NCI-H2227 treated with DMSO at 0.1 percent for 48 hours (cell line): ENCODE measurements around the gene ZBTB44.
"Not testable (repeated sequence)": the region's sequence is repeated elsewhere in the genome, so short reads cannot be mapped to it uniquely, and the experiment has no call there.

Experiments used
- DNase-seq: peaks from one replicate; lab custom pipeline; 2025; lab: John Stamatoyannopoulos, UW

Gene ZBTB44, protein sequence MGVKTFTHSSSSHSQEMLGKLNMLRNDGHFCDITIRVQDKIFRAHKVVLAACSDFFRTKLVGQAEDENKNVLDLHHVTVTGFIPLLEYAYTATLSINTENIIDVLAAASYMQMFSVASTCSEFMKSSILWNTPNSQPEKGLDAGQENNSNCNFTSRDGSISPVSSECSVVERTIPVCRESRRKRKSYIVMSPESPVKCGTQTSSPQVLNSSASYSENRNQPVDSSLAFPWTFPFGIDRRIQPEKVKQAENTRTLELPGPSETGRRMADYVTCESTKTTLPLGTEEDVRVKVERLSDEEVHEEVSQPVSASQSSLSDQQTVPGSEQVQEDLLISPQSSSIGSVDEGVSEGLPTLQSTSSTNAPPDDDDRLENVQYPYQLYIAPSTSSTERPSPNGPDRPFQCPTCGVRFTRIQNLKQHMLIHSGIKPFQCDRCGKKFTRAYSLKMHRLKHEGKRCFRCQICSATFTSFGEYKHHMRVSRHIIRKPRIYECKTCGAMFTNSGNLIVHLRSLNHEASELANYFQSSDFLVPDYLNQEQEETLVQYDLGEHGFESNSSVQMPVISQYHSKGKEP

DNA sequence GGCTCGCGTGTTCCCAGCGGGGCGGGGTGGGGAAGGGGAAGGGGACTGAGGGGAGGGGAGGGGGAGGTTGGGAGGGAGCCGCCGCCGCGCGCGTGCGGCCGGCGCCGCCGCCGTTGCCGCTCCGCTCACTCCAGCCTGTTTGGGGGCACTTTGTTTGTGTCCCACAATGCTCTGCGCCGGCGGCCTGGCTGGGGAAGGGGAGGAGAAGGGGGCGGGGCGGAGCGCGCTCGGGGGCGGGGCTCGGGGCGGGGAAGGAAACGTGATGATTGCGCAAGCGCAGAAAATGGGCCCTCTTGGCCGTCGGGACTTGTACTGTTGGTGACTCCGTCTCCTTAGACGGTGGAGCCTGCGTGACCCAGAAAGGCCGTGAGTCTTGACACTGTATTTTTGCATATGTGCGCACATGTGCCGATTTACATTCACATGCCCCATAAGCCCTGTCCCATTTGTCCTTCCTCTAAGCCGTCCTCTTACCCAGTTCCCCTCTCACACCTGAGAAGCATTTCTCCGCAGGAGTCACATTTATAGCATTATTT is at the start of gene ZBTB44:
Gene ZBTB44 (minus strand): TSS at position 168 of the 536 bp plus-strand sequence. CDS start 53,044 bp downstream, outside the sequence.
- peak; percentile 79 for DNase-seq

DNA sequence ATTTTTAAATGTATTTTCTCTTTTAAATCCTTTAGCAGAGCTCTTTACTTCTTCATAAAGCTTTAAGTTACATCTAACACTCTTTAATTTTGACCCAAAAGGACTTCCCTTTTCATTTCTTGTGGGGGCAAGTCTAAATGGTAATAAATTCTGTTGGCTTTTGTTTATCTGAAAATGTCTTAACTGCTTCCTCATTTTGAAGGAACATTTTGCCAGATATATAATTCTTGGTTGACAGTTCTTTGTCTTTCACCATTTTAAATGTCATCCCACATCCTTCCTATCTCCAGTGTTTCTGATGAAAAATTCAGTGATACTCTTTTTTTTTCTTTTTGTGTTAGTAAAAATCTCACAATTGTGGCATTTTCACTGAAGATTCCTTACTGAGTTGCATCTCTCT is 44.7 kb upstream of the ZBTB44 start:
- DNase-seq = no peak

DNA sequence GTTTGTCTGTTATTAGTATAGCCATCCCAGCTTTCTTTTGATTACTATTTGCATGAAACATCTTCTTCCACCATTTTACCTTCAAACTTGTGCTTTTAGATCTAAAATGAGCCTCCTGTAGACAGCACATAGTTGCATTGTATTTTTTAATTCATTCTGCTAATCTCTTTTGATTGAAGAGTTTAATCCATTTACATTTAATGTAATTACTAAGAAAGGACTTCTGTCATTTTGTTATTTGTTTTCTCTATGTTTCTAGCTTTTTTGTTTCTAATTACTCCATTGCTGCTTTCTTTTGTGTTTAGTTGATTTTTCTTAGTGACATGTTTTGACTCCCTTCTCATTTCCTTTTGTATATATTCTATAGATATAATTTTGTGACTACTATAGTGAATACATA is 43.7 kb upstream of the ZBTB44 start:
- DNase-seq = no peak

DNA sequence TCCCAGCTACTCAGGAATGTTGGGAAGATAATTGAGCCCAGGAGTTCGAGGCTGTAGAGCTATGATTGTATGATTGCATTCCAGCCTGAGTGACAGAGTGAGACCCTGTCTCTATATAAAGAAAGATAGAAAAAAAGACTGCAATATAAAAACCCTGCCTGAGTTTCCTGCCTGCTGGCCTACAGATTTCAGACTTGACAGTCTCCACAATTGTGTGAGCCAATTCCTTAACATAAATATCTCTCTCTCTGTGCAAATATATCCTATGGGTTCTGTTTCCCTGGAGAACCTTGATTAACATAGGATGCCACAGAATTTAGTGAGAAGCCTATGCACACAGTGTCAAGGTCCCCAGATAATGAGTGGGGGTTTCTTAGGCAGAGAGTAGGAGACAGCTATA is 32.5 kb upstream of the ZBTB44 start:
- no peak for DNase-seq

DNA sequence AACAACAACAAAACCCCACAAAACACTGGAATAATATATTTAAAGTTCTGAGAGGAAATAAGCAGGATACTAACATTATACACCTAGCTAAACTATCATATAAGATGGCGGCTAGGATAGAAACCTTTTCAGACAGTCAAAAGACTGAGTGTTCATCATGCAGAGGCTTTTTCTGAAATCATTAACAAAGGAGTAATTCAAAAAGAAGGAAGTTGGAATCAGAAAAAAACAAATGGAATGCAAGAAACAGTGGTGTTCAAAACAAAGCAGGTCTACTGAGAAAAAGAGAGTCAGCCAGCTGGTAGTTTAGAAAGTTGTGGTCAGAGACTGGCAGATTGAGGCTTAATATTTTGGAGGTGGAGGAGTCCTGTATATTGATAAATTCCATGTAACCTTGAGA is 30.1 kb upstream of the ZBTB44 start:
- no peak for DNase-seq

DNA sequence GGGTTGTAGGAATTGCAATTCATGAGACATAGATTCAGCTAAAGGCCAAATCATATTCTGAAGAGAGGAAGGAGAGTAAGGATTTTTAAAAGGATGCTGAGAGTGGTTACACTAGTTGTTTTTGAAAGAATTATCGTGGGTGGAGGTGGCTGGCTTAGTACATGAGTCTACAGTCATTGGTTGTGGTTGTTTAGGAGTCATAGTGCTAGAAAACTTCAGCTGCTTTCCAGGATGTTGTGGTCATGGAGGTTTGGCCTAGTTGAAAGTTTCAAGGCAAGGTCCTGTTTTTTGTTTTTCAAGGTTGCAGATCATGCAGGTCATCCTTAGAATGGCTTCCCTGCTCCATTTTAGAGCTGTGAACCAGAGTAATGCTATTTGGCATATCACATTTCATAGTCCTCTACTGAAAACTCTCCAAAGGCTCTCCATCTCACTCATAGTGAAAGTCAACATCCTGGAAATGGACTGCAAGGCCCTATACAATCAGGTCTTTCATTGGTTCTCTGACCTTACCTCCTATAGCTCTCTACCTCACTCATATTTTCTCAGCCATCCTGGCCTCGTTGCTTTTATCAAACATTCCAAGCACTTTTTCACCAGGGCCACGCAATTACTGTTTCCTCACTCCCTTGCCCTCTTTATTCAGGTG is 26.1 kb upstream of the ZBTB44 start:
- no peak for DNase-seq

DNA sequence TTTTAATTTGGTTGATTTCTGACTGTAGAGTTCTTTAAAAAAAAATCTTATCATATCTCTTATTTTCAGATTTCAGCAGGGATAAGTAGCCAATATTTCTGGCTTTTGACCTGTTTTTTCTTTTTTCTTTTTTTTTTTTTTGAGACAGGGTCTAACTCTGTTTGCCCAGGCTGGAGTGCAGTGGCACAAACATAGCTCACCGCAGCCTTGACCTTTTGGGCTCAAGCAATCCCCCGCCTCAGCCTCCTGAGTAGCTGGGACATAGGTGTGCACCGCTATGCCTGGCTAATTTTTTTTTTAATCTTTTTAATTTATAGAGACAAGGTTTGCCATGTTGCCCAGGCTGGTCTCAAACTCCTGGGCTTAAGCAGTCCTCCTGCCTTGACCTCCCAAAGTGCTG is 23.9 kb upstream of the ZBTB44 start:
- no peak for DNase-seq

DNA sequence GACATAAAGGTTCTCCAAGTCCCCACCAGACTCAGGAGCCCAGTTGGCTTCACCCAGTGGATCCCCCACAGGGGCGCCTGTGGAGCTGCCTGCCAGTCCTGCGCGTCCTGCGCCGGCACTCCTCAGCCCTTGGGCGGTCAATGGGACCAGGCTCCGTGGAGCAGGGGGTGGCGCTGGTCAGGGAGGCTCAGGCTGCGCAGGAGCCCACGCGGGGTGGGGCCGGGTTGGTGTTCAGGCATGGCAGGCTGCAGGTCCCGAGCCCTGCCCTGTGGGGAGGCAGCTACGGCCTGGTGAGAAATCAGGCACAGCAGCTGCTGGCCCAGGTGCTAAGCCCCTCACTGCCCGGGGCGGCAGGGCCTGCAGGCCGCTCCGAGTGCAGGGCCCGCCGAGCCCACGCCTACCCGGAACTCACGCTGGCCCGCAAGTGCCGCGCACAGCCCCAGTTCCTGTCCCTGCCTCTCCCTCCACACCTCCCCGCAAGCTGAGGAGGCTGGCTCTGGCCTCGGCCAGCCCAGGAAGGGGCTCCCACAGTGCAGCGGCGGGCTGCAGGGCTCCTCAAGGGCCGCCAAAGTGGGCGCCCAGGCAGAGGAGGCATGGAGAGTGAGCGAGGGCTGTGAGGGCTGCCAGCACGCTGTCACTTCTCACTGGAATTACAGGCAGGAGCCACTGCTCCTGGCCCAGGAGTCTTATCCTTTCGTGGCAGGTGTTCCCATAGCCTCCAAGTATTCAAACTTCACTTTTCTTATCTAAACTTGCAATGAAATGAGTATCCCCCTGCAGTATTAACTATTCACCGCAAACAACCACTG is 22.8 kb upstream of the ZBTB44 start:
- DNase-seq = no peak

DNA sequence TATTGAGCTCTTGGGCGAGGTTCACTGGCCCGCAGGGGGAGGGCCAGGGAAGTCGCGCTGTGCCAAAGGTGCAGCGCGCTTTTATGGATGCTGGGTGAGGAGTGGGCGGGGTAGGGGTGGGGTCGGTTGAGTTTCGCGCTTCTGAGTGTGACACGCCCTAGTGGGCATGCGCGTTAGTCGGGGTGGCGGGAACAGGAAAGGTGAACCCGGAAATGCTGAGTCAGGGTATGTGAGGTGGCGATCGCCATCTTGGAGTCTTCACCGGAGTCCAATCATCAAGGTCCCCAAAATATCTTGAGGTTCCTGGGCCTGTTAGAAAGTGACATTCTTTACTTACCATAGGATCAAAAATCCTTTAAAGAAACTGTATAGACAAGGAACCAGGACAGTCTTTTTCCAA is 16.7 kb upstream of the ZBTB44 start:
- not testable (repeated sequence) for DNase-seq

DNA sequence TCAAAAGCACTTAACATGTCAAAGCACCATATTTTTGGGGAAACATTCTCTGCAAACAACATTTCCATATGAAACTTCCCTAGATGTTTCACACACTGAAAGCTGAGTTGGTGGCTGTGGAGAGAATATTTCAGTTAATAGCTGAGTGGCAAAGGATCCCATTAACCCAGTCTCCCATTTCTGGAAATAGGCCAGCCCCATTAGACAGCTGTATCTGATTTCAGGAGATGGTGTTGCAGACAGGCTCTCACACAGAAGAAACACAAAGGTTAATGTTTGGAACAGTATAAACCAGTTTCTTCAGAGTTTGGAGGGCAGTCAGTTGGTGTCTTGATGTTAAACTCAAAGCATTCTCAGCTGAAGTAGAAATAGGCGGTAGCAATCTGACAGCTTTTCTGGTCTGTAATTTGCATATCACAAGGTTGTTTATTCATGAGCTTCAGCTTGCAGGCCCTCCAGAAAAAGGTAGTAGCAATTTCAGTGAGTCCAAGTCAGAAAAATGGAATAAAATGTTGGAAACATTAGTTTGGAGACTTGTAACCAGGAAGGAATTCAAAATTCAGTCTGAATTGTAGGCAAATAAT is 15.5 kb upstream of the ZBTB44 start:
- DNase-seq = peak; percentile 12

DNA sequence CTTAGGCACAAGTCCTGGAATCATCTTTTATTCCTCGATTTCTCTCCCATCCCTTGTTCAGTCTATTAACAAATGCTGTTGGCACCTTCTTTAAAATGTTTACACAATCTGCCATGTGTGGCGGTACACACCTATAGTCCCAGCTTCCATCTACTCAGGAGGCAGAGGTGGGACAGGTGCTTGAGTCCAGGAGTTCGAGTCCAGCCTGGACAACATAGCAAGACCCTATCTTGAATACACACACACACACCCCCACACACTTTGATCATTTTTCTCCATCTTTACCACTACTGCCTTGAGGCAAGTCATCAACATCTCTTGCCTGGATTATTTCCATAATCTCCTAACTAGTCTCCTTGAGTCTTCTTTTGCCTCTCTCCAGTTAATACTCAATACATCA is 13.7 kb upstream of the ZBTB44 start:
- DNase-seq = no peak

DNA sequence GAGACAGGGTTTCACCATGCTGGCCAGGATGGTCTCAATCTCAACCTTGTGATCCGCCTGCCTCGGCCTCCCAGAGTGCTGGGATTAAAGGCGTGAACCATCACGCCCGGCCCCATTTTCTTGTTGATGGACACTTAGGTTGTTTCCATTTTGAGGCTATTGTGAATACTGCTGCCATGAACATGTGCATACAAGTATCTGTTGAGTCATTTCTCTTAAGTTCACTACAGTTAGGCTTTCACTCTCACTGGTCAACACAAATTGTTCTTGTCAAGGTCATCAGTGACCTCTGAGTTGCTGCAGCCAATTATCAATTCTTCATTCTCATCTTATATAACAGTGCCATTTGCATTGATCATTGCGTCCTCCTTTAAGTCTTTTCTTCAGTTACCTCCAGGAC is 13.0 kb upstream of the ZBTB44 start:
- no peak for DNase-seq

DNA sequence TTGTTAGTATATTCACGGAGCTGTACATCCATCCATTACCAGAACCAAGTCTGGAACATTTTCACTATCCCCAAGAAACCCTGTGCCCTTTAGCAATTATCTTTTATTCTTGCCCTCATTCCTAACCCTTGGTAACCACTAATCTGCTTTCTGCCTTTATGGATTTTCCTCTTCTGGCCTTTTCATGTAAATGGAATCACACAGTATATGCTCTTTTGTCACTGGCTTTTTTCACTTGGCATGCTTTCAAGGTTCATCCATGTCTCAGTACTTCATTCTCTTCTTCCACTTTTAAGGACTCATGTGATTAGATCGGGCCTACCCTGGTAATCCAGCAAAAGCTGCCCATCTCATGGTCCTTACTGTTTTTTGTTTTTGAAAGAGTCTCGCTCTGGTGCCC is 11.0 kb upstream of the ZBTB44 start:
- no peak for DNase-seq

DNA sequence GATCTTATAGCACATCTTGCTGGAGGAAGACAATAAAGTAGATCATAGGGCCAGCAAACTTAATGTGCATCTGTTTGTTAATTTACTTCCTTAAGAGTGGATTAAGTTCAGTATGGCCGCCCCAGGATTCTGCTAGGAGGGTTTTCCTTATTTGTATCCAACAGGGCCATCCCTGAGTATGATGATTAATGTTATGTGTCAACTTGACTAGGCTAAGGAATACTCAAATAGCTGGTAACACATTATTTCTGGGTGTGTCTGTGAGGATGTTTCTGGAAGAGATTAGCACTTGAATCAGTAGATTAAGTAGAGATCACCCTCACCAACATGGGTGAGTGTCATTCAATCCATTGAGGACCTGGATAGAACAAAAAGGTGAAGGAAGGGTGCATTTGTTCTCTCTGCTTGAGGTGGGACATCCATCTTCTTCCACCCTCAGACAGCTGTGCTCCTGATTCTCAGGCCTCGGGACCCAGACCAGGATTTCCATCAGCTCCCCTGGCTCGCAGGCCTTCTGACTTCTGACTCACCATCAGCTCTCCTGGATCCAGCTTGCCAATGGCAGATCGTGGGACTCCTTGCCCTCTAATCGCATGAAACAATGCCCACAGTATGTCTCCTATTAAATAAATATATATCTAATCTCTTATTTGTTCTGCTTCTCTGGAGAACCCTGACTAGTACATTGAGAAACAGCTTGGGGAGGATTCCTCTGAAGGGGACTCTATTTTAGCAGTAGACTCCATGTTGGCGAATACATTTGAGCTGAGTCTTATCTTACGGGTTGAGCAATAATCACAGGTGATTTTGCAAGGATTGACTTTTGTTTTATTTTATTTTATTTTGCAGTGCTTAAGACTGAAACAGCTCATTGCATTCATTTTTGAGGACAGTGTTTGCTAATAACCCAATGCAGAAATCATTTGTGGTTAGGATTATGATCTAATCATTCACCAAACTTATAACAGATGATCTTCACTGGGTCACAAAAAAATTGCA is 9.0 kb upstream of the ZBTB44 start:
- no peak for DNase-seq

DNA sequence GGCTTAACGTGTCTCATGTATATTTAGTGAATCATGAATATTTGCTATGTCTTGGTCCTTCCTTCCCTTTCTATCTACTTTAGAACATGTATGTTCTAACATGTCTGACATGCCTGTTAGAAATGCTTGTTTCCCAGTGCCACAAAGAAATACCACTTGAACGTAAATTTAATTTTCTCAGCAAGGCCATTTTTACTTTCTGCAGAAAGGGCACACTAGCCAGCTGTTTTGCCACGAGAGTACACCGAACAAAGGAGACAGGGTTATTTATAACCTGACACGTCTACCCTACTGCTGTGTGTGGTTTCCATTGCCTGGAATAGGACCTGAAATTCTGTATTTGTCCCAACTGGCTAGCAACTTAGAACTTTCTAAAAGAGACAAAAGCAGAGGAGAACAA is 7.4 kb upstream of the ZBTB44 start:
- no peak for DNase-seq

DNA sequence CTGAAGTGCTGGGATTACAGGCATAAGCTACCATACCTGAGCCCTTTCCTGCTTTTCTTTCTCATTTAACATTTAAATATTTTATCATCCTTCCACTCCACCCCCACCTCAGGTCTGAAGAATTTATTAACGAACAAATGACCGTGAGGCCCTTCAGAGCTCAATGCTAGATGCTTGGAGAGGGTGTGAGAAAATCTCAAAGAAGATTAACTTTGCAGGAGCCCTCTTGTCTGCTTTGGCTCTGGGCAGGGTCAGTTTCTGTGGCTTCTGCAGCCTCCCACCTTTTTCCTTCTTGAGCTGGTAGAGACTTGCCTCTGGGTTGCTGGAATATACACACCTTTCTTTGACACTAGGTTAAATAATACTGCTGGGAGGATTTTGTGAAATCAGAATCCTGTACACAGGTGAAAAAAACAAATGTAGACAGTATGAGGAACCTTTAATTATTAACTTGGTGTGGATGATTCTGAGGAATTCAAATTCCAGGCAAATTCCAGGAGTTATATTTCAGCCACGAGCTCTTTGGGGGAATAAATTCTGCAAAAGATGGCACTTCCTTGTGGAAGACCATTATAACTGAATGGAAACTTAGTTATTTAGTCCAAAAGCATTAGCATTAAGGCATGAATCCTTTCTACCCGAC is 3.4 kb upstream of the ZBTB44 start:
- DNase-seq = no peak

DNA sequence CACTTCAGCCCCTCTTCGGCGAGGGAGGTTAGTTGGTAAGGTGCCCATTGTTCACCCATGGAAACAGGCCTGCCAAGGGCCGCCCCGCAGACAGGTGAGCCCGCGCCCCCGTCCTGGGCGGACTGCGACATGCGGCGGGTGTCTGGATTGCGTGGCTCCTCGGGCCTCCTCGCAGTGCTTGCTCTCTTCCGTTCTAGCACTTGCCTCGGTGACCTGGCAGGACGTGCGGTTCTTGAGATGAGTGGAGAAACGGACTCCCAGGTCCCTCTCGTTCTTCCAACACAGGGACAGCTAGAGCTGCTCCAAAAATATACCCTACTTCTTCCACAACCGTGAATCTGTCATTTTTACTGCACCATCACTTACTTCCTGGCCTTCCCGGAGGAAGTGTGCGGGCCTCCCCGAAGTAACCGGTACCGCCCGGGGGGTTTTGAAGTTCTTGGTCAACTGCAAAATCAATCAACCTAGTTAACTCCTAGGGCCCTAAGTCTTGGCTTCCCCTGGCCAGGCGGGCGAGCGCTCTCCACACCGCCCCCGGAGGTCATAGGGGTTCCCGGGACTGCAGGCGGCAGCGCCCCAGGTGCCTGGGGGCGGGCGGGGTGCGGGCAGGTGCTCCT is 745 bp upstream of the ZBTB44 start:
- DNase-seq = no peak

DNA sequence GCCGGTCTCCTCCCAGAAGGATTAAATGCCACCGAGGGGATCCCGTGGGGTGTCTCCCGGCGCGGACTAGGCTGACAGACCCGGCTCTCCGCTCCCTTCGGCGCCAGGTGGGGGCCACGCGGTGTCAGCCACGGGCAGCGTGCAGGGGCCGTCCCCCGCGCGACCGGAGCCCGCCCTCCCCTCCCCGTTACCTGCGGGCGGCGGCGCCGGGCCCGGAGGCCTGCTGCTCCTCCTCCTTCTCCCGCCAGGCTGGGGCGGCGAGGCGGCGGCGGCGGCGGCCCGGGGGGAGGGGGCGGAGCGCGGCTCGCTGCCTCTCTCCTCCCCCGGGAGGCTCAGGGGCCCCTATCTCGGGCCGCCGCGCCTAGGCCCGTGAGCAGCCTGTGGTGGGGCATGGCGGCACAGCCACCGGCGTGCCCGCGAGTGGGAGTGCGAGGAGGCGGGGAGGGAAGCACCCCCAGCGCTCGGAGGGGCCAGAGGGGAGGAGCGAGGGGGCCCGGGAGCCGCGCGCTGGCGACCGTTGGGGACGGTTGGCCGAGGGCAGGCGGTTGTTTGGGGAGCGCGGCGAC is 450 bp downstream of the ZBTB44 start:
- DNase-seq = no peak
